ENCODE data around the gene ICA1L.

- no peak for TF ChIP-seq POLR2A (IDR thresholded peaks at IDR 0.05; ENCODE audit: extremely low read depth, insufficient read length)
- TF ChIP-seq, protein P1, sequence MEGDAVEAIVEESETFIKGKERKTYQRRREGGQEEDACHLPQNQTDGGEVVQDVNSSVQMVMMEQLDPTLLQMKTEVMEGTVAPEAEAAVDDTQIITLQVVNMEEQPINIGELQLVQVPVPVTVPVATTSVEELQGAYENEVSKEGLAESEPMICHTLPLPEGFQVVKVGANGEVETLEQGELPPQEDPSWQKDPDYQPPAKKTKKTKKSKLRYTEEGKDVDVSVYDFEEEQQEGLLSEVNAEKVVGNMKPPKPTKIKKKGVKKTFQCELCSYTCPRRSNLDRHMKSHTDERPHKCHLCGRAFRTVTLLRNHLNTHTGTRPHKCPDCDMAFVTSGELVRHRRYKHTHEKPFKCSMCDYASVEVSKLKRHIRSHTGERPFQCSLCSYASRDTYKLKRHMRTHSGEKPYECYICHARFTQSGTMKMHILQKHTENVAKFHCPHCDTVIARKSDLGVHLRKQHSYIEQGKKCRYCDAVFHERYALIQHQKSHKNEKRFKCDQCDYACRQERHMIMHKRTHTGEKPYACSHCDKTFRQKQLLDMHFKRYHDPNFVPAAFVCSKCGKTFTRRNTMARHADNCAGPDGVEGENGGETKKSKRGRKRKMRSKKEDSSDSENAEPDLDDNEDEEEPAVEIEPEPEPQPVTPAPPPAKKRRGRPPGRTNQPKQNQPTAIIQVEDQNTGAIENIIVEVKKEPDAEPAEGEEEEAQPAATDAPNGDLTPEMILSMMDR (IDR thresholded peaks at IDR 0.05; ENCODE audit: low read depth, low read length), result no peak
- TF ChIP-seq MAX (IDR thresholded peaks at IDR 0.05; ENCODE audit: low read depth, low read length), result no peak
Observed at GRCh38 chr2:202752071-202752470, 119.5 kb downstream of the ICA1L start.
